PC-9 (cell line): ENCODE data around the gene ZNF808.

Experiments used
- CTCF ChIP-seq: fragments of 200-600 bp; sonication (generic); conservative IDR thresholded peaks from 2 replicates; pipeline ENCODE4 v1.6.1; 2017; ENCODE audit warnings: mixed run types, antibody characterized with exemption, mild to moderate bottlenecking, moderate library complexity
- EZH2 ChIP-seq: fragments of 200-600 bp; sonication (generic); IDR thresholded peaks from 2 replicates; pipeline ENCODE4 v1.8.0; 2017; ENCODE audit warnings: antibody characterized with exemption, low read depth

DNA sequence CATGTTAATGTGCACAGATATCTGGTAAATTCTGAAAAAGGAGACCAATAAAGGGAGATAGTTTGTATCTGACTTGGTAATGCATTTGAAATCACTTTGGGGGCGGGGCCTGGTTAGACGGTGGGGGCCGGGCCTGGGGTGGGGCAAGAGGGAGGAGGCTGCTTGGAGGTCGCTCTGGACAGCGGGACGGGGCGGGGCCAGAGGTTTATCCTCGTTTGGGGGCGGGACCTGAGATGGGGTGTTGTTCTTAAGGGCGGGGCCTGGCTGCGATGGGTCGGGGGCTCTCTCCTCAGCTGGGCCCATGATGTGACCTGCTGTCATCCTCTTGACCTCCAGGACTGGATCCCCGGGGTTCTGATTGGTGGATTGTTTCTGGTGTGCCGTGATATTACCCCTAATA, 4.9 kb upstream of the ZNF808 start:
- TF ChIP-seq CTCF (no peak), EZH2 (no peak)
